Caco-2 (cell line): Measurements from ENCODE around the gene GULP1. TPM values are rescaled to one million over a fixed set of nuclear protein-coding genes. Genes with fewer than 3 reads are reported as not detected.

Experiments
- BruUV-seq: library from RNA; stranded (reverse); fragments of 400-500 nt; replicated peaks from 2 replicates; lab custom pipeline; 2021; lab: Mats Ljungman, UMichigan
- CTCF ChIA-PET: fragments of 300-600 bp; sonication (Branson Sonifier 250); formaldehyde crosslinking; loops from one replicate; lab custom pipeline; 2022; ENCODE audit warnings: antibody characterized with exemption; lab: Charles Lee
- POLR2A ChIA-PET: fragments of 300-600 bp; sonication (Branson Sonifier 250); formaldehyde crosslinking; loops from one replicate; lab custom pipeline; 2022; ENCODE audit warnings: antibody characterized with exemption; lab: Charles Lee
- DNase-seq, 2 experiments: peaks; one replicate each; pipeline versions ENCODE4 v3.0.0 to v3.0.0-alpha.2; 2020 to 2022
- H3K27me3 ChIP-seq: replicated peaks from 2 replicates; pipeline ENCODE4 v1.6.0; 2011; ENCODE audit warnings: low read length; ENCODE audit not compliant: control insufficient read depth, insufficient read depth
- H3K36me3 ChIP-seq: 2 replicates; pipeline ENCODE4 v1.5.1; 2011; ENCODE audit warnings: low read length; ENCODE audit not compliant: control insufficient read depth, insufficient read depth
- H3K4me1 ChIP-seq: fragments of 250-450 bp; sonication (Bioruptor Pico); 2 replicates; pipeline ENCODE4 v1.5.1; 2020; ENCODE audit warnings: mild to moderate bottlenecking
- H3K4me3 ChIP-seq: 2 replicates; pipeline ENCODE4 v1.5.1; 2011; ENCODE audit warnings: low read depth, mild to moderate bottlenecking, control low read depth, low read length
- H3K9me3 ChIP-seq: fragments of 250-450 bp; sonication (Bioruptor Pico); 2 replicates; pipeline ENCODE4 v1.5.1; 2020; ENCODE audit warnings: mild to moderate bottlenecking, moderate library complexity
- H3K27ac Mint-ChIP-seq: one replicate; pipeline ENCODE4 v1.8.0; 2022; ENCODE audit warnings: mixed read lengths; ENCODE audit not compliant: unreplicated experiment
- H3K27me3 Mint-ChIP-seq: one replicate; pipeline ENCODE4 v1.8.0; 2022; ENCODE audit warnings: mixed read lengths; ENCODE audit not compliant: insufficient read depth, unreplicated experiment
- H3K36me3 Mint-ChIP-seq: one replicate; pipeline ENCODE4 v1.8.0; 2022; ENCODE audit warnings: mild to moderate bottlenecking, mixed read lengths; ENCODE audit not compliant: insufficient read depth, unreplicated experiment
- H3K4me1 Mint-ChIP-seq: one replicate; pipeline ENCODE4 v1.8.0; 2022; ENCODE audit warnings: low read depth, mixed read lengths; ENCODE audit not compliant: unreplicated experiment
- H3K4me3 Mint-ChIP-seq: one replicate; pipeline ENCODE4 v1.8.0; 2022; ENCODE audit warnings: mild to moderate bottlenecking, moderate library complexity, mixed read lengths; ENCODE audit not compliant: unreplicated experiment
- H3K9me3 Mint-ChIP-seq: one replicate; pipeline ENCODE4 v1.8.0; 2022; ENCODE audit warnings: mixed read lengths; ENCODE audit not compliant: unreplicated experiment
- CTCF ChIP-seq, 2 experiments: fragments of 200-600 bp in 1 of 2; IDR thresholded peaks; 1 replicate in 1 of 2; 2 replicates in 1 of 2; pipeline versions ENCODE4 v1.5.1 to v1.8.0; 2011 to 2022; ENCODE audit warnings: antibody characterized with exemption in 1 of 2, control low read depth in 1 of 2, inconsistent platforms in 1 of 2, low read depth in 1 of 2, low read length in 1 of 2, mild to moderate bottlenecking in 1 of 2, moderate library complexity in 1 of 2; ENCODE audit not compliant: insufficient read depth in 1 of 2, severe bottlenecking in 1 of 2, unreplicated experiment in 1 of 2
- intact Hi-C: fragments of 100-400 bp; cut with micrococcal nuclease; formaldehyde crosslinking; loops from one replicate; pipeline ENCODE4 v1.10.0; 2022; ENCODE audit not compliant: unreplicated experiment
- microRNA-seq: library from miRNA; unstranded; fragments of <30 nt; microRNA quantifications from one replicate; pipeline ENCODE4 v1.2.0, GENCODE V29; 2022
- total RNA-seq: library from RNA; stranded (reverse); gene quantifications from 2 replicates; pipeline ENCODE4 v1.2.3, GENCODE V29; 2022

GULP1 gene
- total RNA-seq, 1 experiment from 2014 or later = 32.4 TPM

- intact Hi-C loops = loop anchor here (5.0 kb wide), 1 partner anchor 107 kb away; no protein-coding TSS in a partner anchor
These were observed 343.0 kb downstream of the GULP1 start for GRCh38 chr2:188634656-188635055.

More at GRCh38 chr2:188634656-188635055, 343.0 kb downstream of the GULP1 start:
- Mint-ChIP-seq H3K9me3 (no peaks in the 10 kb centered on the region), H3K27me3 (no peaks in the 10 kb centered on the region), H3K4me1 (no peaks in the 10 kb centered on the region), H3K4me3 (no peak overlapping the region), H3K27ac (no peak overlapping the region), H3K36me3 (no peaks in the 10 kb centered on the region)
- Histone ChIP-seq H3K36me3 (no peaks in the 10 kb centered on the region), H3K4me1 (peaks cover 14% of the 10 kb centered on the region), H3K27me3 (no peaks in the 10 kb centered on the region), H3K4me3 (no peak overlapping the region), H3K9me3 (no peaks in the 10 kb centered on the region)
- CTCF ChIA-PET = no interaction called here
- BruUV-seq = no TSS peak
- TF ChIP-seq CTCF (IDR thresholded peaks at IDR 0.05; ENCODE audit: insufficient read depth in 1 of 2, low read depth in 1 of 2, low read length in 1 of 2, severe bottlenecking in 1 of 2, unreplicated experiment in 1 of 2) = no peak
- DNase-seq = no peak
- POLR2A ChIA-PET = no interaction called here

Small RNA genes within 50 kb of the gene (microRNA-seq; reads per million reads assigned to microRNA genes)
- not detected for gene MIR561
